Activated CD4-positive, alpha-beta T cell treated with anti-CD3 and anti-CD28 coated beads for 1 hour (primary cell): Measurements from ENCODE around the gene MYO1H.

Experiments
- DNase-seq: peaks from one replicate; pipeline ENCODE4 v3.0.0-alpha.2; 2020

MYO1H gene

GRCh38 chr12:109476807-109477184, 129.1 kb downstream of the MYO1H start:
- no peak for DNase-seq

DNA sequence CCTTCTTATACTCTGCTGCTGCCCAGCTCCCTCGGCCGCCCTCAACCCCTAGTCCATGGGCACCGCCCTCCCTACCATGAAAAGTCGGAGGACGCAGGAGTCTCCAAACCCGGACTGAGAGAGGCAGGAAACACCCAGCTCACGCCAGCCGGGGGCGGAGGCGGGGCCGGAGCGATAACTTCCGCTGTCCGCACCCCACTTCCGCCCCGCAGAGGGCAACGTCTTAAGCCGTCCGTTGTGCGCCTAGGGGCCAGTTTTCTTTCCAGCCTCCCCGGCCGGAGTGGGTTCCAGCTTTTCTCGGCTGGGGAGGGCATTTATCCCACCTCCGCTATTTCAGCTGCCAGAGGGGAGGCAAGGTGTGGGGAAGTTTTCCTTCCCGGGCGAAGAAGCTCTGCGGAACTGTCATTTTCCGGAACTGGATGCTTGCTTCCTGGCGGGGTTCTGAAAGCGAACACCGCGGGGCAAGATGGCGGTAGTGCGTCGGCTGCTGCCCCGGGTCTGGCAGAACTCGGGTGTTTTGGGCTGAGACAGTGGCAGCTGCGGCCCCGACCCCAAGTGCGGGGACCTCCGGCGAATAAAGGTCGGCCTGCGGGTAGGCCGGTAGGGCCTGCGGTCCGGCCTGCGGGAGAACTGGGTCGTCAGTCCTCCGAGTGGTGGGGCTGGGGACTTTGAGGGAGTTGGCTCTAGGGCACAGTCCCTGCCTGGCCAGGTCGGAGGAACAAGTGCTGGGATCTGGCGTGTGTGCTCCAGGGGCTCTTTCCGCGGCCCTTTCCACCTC, 129.7 kb downstream of the MYO1H start, which contains the start of the genes KCTD10 and UBE3B:
TSS of gene KCTD10 (minus strand) at position 116 of the 778 bp plus-strand sequence. CDS start at position 78, 38 bp downstream.
TSS of gene UBE3B (plus strand) at position 450 of the 778 bp plus-strand sequence. CDS start 5,918 bp downstream, outside the sequence.
- DNase-seq = peak; percentile 78

DNA sequence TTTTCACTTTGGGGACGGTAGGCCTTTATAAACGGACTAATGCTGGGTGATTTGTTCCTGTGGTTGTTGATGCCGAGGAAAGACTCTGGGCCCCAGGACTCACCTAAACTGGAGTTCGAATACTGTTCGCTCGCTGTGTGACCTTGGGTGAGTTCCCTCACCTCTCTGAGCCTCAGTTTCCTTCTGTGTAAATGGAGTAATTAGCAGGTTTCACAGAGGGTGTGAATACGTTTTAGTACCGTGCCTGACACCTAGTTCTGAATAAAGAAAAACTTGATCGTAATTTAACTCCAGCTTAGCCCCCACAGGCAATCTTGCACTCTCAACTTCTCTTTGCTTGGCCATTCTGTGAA, 130.2 kb downstream of the MYO1H start:
- DNase-seq = no peak

DNA sequence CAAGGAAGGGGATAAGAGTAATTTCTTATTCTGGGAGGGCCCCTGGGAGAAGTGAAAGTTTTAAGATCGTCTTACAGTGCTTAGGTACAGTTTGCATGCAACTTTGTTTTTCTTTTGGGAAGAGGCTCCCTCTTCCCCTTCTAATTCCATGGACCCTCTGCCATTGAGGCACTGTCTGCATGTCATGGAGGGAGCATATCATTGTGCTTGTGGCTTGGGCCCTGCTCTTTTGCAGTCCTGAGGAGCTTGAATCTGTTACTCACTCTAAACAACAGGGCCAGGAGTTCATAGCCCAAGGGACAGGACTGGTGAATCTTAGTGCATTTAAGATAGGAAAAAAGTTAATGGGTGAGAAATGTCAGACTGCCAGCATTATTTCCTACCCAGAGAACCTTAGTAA, 132.1 kb downstream of the MYO1H start:
- no peak for DNase-seq

GRCh38 chr12:109480356-109480755, 132.7 kb downstream of the MYO1H start:
- no peak for DNase-seq

- DNase-seq = no peak
Measured at GRCh38 chr12:109481863-109482262, 134.2 kb downstream of the MYO1H start.

DNA sequence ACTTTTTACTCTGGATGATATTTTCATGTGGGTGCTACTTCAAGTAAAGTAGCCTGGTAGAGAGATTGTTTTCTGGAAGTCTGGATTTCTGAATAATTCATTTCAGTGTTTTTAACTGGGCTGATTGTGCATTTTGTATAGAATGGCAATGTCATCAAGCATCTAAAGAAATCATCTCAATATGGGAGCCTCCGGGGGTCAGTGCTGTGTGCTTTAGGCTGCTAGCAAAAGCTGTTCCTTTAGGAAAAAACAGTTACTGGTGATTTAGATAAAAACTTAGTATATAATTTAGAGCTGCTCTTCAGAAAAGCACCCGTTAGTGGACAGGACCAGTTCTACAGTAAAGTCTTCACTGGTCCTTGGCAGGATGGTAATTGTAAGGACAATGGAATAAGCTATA, 134.8 kb downstream of the MYO1H start:
- DNase-seq = no peak

DNA sequence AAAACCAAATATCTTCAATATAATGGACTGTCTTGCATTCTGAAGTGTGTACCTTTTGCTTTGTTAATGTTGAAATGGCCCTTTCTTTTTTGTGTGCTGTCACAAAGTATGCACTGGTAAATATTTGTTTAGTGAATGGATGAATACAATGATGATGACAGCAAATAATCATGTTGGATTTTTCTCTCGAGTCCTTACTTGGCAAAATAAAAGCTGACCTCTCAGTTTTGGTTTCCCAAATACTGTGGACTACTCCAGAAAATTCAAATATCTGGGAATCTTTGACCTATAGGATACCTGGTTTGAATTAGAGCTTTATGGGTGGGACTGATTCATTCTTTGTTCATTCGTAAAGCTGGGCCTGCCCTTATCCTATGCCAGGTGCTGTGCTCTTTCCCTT, 135.2 kb downstream of the MYO1H start:
- DNase-seq = no peak

GRCh38 chr12:109483346-109483745, 135.6 kb downstream of the MYO1H start:
- no peak for DNase-seq

DNA sequence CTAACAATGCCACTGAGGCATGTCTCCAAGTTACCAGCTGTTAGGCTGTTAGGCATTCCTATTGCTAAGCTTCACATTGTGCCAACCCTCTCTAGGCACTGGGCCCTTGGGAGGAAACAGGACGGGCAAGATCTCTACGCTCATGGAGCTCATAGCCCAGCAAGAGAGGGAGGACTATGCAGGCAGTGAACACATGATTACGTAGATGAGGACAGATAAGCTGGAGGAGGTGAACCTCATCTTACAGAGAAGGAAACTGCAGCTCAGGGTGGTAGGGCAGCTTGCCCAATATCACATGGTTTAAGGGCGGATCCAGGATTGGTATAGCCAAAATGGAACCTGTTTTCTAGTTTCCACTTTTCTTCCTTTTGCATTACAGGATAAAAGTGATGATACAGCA, 137.5 kb downstream of the MYO1H start:
- no peak for DNase-seq

DNA sequence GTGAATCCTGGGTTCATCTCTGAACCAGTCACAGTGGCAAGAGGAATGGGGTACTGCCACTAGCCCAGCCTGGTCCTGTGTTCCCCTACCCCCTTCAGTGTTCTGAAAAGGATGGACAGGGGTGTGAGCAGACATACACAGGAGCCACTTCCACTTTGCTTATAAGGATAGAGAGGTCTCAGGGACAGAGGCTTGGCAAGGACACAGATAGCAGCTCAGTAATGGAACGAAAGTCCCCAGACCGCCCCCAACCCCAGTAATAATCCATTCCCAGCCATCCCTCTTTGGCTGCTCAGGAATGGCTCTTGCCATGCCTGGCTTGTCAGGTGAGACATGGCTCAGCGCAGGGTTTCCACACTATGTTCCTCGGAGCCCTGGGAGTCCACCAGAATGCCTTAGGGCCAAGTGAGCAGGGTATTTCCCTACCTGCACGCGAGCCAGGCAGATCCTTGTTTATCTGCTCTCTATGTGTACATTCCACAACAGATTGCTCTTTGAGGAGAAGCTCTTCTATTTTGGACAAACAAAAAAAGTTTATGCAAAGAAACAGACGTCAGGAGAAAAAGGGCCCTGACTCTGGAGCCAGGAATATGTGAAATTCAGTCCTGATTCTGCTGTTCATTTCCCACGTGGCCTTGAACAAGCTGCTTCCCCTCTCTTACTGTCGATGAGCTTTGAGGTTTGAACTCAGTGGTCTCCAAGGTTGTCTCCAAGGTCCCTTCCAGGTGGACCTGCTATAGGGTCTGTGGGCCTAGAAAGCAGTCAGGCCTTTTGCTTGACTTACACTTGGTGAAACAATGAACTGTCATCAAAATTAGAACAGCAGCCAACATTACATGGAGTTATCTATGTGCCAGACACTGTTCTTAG, 139.7 kb downstream of the MYO1H start:
- no peak for DNase-seq

DNA sequence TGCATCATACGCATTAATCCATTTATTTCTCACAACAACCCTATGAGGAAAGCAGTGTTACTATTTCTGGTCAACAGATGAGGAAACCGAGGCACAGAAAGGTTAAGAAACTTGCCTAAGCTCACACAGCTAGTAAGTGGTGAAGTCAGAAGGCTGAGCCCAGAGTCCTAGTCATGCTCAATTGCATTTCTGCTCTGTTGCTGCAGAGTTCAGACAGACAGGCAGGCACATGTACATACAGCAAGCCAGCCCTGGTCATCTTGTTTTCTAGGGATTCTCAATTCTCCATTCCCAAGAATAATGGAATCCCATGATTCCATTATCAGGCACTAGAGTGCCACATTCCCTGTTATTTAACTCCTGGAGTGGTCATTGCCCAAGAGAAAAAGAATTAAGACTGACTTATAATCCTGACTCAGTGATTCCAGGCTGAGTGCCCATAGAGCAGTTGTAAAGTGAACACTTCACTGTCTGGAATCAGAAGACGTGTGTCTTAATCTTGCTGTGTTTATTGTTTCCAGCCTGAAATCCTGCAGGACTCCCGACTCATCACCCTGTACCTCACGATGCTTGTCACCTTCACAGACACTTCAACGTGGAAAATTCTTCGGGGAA, 140.5 kb downstream of the MYO1H start:
- no peak for DNase-seq

DNA sequence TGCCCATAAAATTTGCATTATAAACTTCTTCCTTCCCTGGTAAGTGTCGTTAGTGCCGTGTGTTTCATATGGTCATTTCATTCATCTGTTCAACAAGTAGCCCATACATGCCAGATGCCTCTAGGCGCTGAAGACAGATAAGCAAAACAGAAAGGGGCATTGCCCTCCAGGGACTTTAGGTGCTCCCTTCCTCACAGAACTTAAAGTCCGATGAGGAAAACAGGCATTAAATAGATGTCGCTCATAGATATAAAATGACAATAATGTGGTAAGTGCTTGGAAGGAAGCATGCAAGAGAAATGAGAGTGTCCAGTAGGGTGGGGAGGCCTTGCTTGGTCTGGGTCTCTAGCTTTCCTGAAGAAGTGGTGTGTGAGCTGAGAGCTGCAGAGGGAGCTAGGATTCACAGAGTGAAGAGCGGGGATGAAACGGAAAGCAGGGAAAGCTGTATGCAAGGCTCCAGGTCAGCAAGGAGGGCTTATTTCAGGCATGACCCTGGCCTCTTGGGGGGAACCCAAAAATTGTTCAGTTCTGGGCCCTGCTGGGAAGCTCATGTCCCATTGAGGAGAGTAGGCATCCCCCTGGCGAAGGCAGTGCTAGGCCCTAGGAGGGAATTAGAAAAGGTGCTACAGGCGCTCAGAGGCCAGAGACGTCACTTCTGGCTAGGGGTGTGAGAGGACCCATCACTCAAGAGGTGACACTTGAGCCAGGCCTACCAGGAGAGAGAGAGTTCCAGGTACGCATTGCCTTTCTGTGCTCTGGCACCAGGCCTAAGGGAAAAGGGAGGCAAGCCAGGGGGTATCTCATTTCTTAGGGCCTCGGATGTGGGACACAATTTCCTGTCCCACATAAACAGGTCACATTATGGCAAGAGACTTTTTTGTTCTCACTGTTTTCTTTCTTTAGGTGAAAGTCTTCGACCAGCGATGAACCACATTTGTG, 141.6 kb downstream of the MYO1H start:
- DNase-seq = no peak

DNA sequence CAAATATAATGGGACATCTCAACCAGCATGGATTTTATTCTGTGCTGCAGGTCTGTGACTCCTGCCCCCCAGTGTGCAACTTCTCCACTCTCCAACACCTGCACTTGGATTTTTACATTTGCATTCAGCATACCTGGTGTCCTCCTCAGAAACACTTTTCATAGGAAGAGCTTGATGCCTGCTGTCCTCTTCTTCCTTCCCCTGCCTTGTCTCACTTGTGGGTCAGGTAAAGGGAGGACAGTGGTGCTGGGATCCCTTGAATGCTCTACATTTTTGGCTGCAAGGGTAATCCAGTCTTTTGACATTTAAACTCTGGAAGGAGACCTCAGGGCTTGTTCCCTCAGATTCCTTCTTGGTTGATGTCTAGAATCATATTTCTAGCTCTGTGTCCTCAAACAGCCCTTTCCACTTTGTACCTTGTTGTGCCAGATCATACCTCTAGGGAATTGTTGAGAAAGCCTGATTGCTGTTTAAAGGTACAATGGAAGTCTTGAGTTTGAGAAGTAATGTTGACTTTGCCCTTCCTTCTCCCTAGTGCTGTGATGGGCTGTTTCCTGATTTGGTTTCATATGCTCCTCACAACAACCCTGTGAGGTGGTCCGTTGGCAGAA, 142.4 kb downstream of the MYO1H start:
- no peak for DNase-seq

- DNase-seq = no peak
Measured at GRCh38 chr12:109491671-109492070, 144.0 kb downstream of the MYO1H start.

- no peak for DNase-seq
Measured at GRCh38 chr12:109492371-109492770, 144.7 kb downstream of the MYO1H start.

DNA sequence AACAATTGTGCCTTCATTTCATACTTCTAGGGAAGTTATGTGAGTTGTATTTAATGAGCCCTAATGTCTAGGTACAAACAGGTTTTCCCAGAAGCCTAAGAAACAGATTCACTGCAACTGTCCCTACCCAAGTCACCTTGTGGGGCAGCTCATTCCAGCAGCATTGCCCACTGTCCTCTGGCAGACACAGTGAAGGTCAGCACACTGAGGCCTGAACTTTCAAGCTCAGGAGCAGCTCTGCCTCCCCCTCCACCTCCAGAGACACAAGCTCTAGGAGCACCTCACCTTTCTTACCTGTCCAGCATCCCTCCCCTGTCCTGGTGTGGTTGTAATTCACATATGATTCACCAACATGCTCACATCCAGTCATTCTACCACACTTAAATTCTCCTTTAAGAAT, 145.4 kb downstream of the MYO1H start:
- no peak for DNase-seq

DNA sequence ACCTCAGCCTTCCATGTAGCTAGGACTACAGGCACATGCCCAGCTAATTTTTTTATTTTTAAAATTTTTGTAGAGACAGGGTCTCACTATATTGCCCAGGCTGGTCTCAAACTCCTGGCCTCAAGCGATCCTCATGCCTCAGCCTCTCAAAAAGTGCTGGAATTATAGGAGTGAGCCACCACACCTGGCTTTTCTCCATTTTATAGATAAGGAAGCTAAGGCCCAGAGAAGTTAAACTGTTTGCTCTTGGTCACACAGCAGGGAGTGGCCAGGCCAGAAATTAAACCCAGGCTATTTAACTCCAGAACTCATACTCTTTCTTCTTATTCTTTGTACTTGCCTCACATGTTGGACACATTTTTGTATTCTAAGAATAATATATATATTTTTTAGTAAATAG, 146.2 kb downstream of the MYO1H start:
- no peak for DNase-seq

DNA sequence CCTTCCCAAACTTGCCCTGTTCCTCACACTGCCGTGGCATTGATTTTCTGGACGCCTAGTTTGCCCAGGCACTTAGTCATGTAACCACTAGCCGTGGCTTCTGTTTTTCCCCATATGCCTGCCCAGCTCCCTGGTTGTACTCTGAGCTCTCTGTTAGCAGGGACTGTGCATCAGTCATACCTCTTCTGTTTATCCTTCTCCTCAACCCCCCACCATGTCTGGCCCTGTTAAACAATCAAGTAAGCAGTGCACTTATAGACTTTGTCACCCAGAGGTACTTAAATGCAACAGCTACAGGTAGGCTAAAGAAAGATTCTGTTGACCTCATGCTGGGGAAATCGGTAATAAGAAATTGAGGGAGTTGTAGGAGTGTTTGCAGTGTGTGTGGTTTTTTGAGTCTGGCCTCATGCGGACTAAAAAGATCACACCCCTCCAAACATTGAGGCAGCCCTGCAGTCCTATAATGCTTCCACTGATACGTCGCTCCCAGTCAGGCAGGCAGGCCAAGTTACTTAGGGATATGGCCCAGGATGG, 146.7 kb downstream of the MYO1H start:
- DNase-seq = no peak

DNA sequence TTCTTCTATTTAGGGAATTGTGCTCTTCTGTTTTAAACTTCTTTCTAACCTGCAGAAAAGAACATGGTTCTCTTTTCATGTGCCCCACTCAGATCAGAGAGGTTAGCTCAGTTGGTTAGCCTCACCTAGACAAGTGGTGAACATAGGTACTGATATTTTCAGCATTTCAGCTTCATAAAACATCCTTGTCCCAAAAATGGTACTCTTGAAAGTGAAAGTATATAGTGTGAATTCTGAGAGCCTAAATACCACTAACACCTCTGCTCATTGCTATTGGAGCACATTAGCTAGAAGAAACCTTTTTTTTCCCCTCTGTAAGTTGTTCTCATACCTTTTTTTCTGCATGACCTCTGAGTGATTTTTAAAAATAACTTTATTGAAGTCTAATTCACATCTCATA, 147.3 kb downstream of the MYO1H start:
- DNase-seq = no peak

- no peak for DNase-seq
Measured at GRCh38 chr12:109496306-109496705, 148.6 kb downstream of the MYO1H start.

GRCh38 chr12:109497675-109498074, 150.0 kb downstream of the MYO1H start:
- DNase-seq = no peak
